SHP77 treated with DMSO at 0.1 percent for 48 hours (cell line): ENCODE results near the gene ZNF688.

Experiments used
- DNase-seq: peaks from one replicate; lab custom pipeline; 2025; lab: John Stamatoyannopoulos, UW

The ZNF688 gene

DNA sequence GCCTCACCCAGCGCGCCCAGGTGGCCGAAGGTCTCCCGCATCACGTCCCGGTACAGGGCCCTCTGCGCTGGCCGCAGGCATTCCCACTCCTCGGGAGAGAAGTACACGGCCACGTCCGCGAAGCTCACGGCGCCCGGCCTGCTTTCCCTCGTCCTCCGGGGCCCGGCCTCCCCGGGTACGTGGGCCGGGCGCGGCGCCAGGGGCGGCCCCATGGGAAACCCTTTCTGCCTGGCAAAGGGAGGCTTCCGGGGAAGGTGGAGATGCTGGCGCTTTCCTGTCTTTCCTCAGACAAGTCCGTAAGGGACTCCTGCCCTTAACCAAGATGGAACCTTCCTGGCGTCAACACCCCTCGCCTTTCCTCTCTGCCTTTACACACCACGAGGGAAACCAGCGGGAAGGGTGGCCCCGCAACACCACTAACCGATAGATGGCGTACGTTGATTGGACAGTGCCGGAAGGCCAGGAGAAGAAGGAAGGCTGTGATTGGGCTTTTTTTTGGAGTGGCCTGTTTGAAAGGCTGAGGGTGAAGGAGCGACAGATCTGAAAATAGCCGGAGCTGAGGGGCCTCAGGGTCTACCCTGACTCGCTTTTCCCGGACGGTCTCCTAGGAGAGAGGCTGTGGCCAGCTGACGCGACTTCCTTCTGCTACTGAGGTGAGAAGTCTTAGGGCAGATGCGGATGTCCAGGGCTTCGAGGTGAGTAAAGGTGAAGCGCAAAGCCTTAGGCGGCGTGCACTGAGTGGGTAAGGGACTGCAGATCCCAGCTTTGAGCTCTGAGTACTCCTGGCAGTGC, 14.1 kb upstream of the ZNF688 start, which contains the start of gene ZNF785:
ZNF785 (minus strand) TSS at position 298 of the 792 bp plus-strand sequence; CDS start at position 212, 86 bp downstream.
- peak; percentile 99 for DNase-seq

DNA sequence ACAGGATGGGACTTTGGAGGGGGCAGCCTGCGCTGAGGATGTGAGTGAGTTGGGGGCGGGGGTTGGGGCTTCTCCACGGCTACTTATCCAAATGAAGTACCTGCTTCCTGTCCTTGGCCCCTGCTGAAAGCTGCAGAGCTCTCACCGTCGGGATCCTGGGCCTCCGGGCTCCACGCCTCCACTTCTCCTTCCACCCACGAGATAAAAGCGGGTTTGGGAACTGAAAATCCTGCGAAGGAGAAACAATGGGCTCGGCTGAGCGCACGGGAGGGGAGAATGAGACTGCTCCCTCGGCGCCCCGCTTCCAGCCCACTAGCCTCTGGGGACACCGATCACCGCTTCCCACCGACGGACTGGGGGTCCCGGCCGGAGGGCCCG, 13.5 kb upstream of the ZNF688 start:
- DNase-seq, result no peak

DNA sequence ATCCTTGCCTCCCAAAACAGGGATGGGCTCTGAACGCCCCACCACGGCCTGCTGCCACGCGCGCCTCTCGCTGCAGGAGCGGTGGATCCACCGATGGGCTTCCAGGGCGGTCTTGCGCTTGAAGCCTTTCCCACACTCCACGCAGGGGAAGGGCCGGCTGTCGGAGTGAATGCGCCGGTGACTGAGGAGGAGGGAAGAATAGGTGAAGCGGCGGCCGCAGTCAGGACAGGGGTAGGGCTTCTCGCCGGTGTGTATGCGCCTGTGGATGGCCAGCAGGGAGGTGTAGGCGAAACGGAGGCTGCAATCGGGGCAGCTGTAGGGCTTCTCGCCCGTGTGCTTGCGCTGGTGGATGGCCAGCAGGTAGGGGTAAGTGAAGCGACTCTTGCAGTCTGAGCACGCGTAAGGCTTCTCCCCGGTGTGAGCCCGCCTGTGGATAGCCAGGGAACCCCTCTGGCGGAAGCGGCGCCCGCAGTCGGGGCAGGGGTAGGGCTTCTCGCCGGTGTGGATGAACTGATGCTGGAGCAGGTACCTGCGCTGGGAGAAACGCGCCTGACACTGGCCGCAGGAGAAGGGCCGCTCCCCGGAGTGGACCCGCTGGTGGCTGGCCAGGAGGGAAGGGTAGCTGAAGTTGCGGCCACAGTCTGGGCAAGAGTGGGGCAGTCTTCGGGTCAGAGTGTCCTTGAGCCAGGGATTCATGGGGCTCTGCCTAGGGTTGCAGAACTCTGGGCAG, 11.3 kb upstream of the ZNF688 start:
- no peak for DNase-seq

DNA sequence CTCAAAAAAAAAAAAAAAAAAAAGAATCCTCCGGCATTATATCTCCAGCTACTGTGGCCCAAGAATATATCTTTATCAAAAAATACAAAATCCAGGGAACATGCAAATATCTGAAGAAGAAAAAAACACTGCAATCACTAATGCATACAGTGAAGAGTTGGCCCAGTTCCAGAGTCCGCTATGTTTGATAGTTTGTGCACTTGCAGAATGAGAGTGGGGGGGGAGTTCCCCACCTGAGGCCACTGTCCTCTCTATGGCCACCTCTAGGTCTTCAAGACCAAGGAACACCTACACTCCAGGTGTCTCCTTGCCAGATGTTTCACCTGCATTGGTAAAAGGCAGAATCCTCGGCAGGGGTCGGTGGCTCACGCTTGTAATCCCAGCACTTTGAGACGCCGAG, 9.9 kb upstream of the ZNF688 start:
- DNase-seq, result no peak

DNA sequence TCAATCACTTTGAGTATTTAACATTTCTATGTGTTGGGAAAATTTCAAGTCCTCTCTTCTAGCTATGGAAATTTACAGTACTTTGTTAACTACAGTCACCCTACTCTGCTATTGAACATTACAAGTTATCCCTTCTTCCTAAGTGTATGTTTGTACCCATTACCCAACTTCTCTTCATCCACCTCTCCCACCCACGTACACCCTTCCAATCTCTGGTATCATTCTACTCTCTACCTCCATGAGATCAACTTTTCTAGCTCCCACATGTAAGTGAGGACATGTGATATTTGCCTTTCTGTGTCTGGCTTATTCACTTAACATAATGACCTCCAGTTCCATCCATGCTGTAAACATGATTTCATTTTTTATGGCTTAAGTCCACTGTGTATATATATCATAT, 3.2 kb upstream of the ZNF688 start:
- no peak for DNase-seq

DNA sequence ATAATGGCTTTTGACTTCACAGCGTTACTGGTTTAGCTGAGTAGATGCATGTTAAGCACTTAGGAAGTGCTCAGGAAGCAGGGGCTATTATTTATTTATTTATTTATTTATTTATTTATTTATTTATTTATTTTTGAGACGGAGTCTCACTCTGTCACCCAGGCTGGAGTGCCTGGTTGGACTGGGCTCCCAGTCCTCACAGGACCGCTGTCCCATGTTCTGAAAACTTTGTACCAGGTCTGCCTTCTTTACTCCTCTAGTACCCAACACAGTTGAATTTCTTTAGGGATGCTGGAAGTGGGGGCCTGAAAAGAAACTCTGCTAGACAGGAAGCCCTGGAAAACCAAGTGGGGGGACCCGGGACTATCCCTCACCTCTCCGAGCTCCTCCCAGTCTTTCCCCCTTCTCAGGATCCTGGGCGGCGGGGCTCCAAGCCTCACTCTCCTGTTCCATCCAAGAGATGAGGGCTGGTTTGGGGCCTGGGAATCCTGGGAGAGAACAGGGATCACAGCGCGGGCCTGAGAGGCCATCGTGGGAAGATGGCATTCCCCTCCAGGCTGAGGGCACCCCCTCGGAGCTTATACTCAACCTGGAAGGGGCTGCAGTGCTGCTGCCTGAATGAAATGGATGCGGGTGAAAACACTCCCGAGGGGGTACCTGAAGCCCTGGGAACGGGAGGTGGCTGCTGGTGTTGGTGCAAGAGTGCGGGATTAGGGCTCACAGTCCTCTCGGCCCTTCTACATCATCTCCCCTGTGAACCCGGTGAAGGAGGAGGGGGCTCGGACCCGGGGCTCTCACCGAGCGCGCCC, 674 bp downstream of the ZNF688 start:
- no peak for DNase-seq

- no peak for DNase-seq
These were observed 1.5 kb downstream of the ZNF688 start for GRCh38 chr16:30569746-30570635.

- no peak for DNase-seq
These were observed 2.2 kb downstream of the ZNF688 start for GRCh38 chr16:30569281-30569680.

- DNase-seq, result no peak
These were observed 3.4 kb downstream of the ZNF688 start for GRCh38 chr16:30567991-30568638.

DNA sequence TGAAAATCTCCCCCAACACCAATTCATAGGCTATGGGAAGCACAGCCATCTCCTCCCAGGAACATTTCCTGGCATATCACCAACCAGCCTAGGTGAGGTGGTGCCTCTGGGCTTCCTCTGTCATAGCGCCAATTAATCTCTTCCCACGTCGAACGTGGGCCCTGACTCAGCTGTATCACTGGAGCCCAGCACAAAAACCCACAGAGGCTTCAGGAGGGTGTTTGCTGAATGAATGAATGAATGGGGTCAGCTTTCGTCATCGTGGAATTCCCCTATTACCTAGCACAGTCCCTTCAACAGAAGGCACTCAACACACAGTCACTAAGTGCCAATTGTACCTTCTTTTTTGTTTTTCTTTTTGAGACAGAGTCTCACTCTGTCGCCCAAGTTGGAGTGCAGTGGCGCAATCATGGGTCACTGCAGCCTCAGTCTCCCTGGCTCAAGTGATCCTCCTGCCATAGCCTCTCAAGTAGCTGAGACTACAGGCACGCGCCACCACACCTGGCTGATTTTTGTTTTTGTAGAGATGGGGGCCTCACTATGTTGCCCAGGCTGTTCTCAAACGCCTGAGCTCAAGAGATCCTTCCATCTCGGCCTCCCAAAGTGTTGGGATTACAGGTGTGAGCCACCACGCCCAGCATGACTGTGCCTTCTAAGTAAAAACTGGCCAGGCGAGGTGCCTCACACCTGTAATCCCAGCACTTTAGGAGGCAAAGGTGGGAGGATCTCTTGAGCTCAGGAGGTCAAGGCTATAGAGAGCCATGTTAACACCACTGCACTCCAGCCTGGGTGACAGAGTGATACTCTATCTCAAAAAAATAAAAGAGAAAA, 4.1 kb downstream of the ZNF688 start:
- DNase-seq, result no peak

DNA sequence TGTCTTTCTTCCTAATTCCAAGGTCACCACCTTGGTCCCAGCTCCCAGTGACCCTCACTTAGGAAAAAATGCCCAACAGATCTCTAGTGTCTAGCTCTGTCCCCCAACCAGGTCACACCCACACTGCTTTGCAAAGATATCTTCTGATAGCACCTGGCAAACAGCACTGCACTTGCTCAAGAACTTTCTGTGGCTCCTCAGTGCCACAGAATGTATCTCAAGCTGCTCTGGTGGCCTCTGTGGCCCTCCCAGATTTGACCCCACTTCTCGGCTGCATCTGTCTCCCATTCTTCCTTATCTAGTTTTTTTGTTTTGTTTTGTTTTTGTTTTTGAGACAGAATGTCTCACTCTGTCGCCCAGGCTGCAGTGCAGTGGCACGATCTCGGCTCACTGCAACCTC, 5.0 kb downstream of the ZNF688 start:
- DNase-seq, result no peak

- DNase-seq, result no peak
These were observed 5.5 kb downstream of the ZNF688 start for GRCh38 chr16:30565984-30566383.

GRCh38 chr16:30565526-30565925, 6.0 kb downstream of the ZNF688 start:
- DNase-seq, result no peak

DNA sequence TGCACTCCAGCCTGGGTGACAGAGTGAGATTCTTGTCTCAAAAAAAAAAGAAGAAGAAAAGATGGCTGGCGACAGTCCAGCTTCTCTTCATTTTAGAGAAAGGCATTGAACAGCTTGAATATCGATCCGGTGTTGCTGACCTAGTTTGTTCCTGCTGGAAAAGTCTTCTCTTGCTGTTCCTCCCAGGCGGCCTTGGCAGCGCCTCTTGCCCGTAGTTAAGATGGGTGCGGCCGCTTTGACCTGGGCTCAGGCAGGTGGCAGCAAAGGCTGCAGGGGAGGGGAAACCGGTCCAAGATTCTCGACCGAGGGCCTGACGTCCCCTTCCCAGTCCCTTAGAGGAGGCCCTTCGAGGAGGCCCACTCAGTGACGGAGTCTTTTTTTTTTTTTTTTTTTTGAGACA, 9.5 kb downstream of the ZNF688 start:
- DNase-seq, result no peak

- DNase-seq, result no peak
These were observed 10.3 kb downstream of the ZNF688 start for GRCh38 chr16:30561089-30561816.

- no peak for DNase-seq
These were observed 11.8 kb downstream of the ZNF688 start for GRCh38 chr16:30559690-30560089.

DNA sequence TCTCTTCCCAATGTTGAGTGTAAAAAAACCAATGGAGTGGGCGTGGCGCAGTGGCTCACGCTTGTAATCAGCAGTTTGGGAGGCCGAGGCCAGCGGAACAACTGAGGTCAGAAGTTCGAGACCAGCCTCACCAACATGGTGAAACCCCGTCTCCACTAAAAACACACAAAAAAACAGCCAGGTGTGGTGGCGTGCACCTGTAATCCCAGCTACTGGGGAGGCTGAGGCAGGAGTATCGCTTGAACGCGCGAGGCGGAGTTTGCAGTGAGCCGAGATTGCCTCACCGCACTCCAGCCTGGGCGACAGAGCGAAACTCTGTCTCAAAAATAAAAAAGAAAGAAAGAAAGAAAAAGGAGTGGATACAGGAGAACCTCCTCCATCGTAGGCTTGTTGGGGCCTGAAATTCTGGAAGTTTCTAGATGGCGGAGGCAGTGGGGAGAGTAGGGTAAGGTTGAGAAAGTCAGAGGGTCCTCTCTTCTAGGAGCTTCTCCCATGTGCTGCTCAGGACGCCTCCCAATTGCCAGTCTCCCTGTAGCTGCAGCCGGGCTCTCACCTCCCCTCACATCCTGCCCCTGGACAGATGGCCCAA, 12.6 kb downstream of the ZNF688 start:
- no peak for DNase-seq

- DNase-seq, result peak; percentile 97
These were observed 13.3 kb downstream of the ZNF688 start, which contains the start of gene ZNF764 for GRCh38 chr16:30557957-30558788. Gene ZNF764 (minus strand): TSS chr16:30558374. CDS start chr16:30558182, 192 bp downstream.
